ENCODE data around the gene MBNL1. TPM values are rescaled to one million over a fixed set of nuclear protein-coding genes. Genes with fewer than 3 reads are reported as not detected.
"Not testable (repeated sequence)": the region's sequence is repeated elsewhere in the genome, so short reads cannot be mapped to it uniquely, and the experiment has no call there.

The MBNL1 gene
- polyA plus RNA-seq, 1 donor: 57.8 TPM

DNA sequence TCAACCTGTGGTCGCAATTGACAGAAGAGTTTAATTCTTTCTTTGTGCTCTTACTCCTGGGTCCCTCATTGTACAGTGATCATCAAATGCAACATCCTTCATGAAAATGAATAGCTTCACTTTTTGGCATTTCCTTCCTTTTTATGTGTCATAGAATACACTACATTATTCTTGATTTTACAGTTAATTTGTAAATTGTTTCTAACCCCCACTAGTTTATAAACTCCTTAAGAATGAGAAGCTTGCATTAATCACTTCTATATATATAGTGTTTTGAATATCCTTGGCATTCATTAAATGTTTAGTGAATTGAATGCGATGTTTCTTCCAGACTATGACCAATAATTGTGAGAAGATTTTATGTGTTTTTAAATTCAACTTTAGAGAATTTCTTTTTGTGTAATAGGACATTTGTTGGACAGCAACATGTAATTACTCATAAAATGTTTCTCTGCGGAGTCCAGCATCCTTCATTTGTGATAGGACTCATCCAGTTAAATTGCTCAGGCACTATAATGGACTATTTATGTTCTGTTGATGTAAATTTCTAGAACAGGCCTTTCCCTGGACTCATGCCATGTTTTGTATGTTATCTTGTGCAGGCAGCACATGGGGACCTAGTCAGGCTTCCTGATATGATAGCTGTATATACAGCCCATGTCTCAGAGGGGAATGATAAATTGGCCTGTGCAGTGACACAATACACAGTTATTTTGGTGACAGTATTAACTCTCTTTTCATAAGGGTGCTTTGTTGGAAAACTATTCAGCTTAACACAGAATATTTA is 51.3 kb downstream of the MBNL1 start:
- DNase-seq (ENCODE audit: low read depth): no peak

DNA sequence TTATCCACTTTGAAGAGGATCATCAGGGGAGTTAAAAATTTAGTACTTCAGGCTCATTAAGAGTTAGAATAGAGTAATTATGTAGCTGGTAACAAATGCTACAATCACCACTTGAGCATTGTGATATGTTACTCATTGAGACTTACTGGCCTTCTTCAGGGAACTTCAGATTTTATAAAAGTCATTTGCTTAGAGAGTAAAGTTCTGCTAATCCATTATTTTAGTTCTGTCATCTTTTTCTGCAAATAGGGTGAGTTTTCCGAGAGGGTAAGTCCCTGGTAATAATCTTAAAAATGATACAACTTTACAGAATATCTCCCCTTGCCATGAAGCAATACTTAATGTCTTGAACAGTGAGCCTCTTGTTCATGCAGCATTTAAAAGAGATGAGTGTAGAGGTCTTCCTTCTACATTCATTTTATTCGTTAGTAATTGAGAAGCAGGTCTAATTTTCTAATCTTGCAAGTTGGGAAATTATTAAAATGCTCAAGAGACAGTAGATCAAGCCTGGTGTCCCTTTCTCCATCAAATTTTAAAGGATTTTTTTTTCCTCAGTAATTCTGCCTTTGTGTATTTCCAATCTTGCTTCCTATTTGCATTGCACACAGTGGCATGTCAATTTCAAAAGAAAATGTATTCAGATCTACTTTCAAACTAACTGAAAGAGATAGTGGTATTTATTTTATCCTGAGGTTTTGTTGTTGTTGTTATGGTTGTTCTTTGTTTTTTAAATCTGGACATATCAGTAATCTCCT is 52.6 kb downstream of the MBNL1 start:
- DNase-seq (ENCODE audit: low read depth): no peak

DNA sequence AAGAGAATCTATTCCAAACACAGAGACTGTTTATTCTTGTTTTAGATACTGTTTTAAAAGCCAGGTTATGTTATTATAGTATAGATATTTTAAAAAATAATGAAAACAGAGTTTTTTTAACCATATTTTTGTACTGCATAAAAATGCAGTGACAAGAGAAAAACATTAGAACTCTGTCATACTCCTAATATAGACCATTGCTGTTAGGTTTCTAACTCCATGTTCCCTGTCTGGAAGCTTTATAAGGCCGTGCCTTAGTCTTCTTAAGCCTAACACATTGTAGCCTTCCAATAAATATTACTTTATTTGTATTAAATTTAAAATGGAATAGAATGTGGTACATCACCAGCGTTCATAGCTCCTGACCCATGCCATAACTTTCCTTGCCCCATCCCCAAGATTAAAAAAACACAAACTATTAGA is 53.2 kb downstream of the MBNL1 start:
- DNase-seq (ENCODE audit: low read depth): no peak

DNA sequence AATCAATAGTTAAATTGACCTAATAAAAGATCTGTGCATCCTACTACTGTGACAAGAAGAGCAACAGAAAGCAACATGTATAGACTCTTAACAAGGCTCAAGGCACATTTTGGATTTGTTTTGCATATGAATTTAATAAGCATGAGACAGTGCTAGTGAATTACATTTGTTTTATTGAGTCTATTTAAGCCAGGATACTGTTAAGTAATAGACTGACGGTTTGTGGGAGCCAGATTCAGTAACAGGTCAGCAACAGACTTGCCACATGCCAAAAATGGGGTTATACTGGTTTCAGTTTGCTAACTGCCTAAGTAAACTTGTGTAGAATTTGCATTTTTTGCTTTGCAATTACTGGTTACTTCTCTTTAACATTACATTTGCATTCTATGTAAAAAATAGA is 54.0 kb downstream of the MBNL1 start:
- DNase-seq (ENCODE audit: low read depth): no peak

DNA sequence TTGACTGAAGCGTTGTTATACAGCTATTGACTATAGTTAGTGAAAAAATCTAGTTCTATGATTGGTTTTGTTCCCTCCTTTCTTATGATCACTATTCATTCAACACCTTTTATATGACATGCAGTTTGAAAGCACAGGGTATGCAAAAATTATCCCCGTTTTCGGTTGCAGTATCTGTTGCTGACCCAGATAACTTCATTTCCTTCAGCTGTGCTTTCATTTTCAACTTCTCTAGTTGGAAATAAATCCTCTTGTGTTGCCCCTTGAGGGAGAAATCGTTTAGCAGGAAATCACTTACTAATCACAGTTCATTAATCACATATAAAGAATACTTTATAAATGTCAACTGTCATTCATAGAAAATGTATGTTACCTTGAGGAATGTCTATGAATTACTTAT is 55.1 kb downstream of the MBNL1 start:
- DNase-seq (ENCODE audit: low read depth): no peak

DNA sequence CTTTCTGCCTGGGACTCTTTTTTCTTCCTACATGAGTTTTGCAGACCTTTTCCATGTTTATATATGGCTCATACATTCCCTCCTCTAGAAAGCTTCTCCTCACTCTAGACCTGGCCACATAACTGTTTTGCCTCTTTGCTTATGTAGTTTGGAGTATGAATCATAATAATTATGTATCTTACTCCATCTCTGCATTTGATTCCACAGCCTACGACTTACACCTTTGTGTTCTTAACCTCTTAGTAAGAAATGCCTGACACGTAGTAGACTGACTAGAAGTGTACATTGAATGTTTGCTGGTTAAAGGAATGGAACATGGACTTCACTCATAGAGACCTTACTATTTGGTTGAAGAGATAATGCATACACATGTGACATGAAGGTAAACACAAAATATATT is 56.4 kb downstream of the MBNL1 start:
- no peak for DNase-seq (ENCODE audit: low read depth)

DNA sequence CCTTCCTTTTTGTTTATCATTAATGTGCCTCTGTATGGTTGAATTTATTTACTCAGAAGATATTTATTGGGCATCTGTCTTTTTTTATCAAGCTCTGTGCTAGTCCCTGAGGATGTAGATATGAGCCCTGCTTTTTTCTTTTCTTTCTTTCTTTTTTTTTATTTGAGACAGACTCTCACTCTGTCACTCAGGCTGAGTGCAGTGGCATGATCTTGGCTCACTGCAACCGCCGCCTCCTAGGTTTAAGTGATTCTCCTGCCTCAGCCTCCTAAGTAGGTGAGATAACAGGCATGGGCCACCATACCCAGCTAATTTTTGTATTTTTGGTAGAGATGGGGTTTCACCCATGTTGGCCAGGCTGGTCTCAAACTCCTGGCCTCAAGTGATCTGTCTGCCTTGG is 58.5 kb downstream of the MBNL1 start:
- no peak for DNase-seq (ENCODE audit: low read depth)

DNA sequence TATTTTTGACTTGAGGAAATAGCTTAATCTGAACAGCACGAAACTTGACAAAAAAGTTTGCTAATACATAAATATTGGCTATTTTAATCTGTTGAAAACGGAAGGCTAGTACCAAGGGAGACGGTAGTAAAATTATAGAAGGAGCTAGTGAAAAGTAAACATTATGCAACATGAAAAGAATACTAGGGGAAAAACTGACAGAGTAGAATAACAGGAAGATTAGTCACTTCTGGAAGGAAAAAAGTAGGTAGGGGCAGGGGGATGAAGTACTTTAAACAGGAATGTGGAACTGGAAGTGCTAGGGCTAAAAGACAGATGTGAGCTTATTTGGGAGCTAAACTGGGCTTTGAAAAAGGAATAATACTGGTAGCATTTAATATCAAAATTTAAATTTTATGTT is 60.1 kb downstream of the MBNL1 start:
- no peak for DNase-seq (ENCODE audit: low read depth)

DNA sequence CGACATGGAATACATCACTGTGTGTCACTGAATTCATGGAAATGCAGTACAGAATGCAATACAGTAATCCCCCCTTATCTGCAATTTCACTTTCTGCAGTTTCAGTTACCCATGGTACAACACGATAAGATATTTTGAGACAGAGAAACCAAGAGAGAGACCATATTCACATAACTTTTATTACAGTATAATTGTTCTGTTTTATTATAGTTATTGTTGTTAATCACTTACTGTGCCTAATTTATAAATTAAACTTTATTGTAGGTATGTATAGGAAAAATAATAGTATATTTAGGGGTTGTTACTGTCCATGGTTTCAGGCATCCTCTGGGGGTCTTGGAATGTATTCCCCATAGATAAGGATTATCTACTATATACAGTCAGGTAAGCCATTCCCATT is 61.8 kb downstream of the MBNL1 start:
- no peak for DNase-seq (ENCODE audit: low read depth)

DNA sequence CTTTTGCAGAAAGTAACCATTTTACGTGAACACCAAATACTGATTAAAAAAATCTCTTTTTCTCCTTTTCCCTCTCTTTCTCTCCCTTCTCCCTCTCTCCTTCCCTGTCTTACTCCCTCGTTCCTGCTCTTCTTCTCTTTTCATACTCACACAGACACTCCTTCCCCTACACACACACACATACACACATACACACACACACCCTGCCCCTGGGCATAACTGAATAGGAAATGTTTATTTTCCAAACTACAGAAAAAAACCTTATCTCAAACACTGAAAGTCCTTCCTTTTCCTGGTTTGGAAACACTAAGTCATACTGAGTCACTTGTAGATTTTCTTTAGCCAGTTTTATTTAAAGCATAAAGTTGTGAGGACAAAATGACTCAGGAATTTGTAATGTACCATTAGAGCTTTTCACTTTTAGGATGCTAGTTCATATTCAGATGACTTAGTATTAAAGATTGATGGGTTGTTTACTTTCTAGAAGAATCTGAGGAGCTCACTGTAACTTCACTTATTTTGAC is 62.4 kb downstream of the MBNL1 start:
- DNase-seq (ENCODE audit: low read depth): no peak

DNA sequence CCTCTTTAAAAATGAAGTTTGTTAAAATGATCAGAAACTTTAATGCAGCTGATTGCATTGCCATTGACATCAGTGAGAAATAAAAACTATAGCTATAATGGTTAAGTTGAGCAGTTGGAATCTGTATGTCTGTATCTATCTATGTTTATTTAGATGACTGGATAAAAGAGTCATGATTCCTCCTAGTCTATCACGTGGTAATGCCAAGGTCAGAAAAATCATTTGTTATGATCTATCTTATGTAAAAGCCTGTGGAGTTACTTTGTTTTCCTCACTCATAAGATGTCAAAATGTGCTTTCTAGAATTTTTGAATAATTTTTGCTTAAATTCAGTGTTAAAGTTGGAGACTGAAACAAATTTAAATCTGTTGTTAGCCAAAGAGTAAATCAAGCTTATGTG is 63.3 kb downstream of the MBNL1 start:
- DNase-seq (ENCODE audit: low read depth): no peak

DNA sequence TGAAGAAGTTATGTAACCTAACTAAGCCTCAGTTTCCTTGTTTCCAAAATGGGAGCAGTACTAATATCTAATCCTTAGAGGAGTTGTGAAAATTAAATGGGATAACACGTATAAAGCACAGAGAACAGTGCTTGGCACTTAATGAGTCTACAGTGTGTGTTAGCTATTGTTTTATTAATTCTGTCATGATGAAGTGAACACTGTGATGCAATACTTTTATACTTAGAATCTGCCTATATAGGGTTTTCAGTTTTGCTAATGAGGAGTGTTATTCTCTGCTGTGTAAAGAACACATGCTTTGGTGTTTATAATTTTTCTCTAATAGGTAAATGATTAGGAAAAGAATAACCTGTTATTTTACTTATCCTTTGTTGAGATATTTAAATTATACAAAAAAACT is 65.2 kb downstream of the MBNL1 start:
- no peak for DNase-seq (ENCODE audit: low read depth)

DNA sequence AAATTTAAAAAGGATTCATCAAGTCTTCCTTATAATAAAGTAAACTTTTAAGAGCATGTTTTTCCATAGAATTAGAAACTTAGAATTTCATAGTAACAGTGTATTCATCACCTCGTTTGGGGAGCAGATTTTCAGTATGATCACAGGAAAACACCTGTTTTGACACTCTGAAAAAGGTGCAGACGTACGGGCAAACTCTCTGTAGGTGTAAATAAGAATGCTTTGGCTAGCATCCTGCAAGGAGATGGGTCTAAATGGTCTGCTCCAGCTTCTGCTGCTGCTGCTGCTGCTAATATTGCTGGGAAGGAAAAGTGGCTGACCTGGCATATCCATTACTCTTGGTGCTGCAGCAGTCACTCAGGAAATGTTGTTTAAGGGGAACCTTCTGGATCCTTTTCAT is 66.0 kb downstream of the MBNL1 start:
- DNase-seq (ENCODE audit: low read depth): no peak

DNA sequence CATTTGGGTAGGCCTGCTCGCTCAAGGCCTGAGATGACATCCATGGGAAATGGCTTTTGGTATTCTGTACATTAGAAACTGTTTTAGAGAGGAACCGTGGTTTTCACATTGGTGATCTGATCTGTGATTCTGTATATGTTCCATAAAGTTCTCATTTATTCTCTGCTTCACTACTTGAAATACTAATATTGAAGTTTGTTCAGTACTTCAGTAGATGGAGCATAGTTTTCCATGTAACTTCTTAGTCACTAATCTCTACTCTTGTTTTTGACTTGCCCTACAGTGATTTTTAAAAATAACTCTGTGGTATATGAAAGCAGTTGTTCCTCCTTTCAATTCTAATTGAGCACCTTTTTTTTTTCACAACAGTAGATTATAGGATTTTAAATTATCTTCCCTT is 66.5 kb downstream of the MBNL1 start:
- DNase-seq (ENCODE audit: low read depth): no peak

DNA sequence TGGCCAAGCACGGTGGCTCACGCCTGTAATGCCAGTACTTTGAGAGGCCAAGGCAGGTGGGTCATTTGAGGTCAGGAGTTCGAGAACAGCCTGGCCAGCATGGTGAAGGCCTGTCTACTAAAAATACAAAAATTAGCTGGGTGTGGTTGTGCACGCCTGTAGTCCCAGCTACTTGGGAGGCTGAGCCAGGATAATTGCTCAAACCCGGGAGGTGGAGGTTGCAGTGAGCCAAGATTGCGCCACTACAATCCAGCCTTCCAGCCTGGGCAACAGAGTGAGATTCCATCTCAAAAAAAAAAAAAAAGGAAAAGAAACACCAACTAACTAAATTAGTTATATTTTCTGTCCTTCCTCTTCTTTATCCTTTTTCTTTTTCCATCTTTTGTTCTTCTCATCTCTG is 68.6 kb downstream of the MBNL1 start:
- not testable (repeated sequence) for DNase-seq (ENCODE audit: low read depth)

DNA sequence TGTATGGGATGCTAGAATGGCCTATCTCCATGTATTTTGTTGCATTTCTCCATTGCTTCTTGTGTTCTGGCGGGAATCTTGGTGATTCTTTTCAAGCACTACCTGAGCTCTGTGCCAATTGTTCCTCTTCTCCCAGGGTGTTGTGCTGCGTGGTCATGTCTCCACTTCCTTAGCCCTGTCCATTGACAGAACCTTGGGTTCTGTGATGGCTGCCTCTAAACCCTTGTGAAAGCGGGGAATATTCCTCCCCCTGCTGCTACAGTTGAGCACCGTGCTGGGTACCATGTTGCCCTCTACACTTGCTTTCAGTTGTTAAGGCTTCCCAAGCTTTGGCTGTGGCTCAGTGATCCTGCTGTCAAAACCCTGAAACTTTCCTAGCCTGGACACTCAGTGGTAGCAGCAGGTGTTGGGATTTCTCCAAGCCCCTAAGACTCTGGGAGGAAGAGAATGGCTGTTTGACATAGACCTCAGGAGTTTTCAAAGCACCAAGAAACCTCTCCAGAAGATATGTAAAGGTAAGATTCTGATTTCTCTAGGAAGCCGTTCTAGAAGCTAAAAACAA is 69.5 kb downstream of the MBNL1 start:
- DNase-seq (ENCODE audit: low read depth): no peak

DNA sequence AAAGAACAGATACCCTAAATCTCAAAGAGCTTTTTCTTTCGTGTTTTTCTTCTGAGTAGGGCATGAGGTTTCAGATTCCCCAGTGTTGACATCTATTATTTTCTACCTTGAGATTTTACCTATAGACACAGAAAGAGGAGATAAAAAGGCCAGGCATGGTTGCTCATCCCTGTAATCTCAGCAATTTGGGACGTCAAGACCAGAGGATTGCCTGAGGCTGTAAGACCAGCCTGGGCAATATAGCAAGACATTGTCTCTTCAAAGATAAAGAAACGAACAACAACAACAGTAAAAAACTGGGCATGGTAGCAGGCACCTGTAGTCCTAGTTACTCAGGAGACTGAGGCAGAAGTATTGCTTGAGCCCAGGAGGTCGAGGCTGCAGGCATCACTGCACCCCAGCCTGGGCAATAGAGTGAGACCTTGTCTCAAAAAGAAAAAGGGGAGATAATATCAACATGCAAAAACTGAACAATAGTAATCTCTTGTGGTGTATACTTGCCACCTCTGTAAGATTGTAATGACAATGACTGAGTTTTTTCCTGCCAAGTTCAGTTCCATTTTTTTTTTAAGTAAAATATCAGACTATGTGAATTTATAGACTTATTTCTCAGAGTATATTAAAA is 71.3 kb downstream of the MBNL1 start:
- no peak for DNase-seq (ENCODE audit: low read depth)

DNA sequence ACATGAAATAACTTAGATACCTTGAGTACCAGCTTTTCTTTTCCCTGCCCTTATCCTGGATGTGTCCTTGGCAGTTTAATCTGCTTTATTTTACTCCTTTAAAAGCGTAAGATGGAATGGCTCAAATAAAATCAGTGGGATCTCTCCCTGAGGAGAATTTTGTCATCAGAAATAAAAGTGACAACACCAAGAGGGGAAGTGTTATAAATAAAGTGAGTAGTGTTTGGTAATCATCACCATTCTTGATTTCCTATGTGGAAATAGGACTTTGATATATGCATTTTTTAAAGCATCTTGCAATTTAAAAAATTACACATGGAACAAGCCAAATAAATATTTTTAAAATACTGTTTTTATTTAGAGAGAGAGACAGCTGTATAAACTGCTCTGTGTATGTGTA is 76.5 kb downstream of the MBNL1 start:
- DNase-seq (ENCODE audit: low read depth): no peak

DNA sequence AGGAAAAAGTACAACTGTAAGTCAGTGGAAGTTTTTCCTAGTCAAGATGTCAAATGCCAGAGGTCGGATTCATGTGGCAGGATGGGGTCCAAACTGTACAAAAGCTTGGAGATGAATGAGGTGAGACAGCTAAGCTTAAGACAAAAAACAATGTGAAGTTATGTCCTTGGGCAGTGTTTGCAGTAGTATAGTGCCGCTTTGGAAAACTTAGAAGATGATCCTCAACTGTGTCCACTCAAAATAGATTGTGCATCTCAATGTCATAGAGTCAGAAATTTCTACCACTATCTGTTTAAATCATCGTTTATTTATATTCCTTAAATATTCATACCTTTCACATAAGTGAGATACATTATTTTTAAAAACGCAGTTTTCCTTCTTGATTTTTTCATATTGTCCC is 77.3 kb downstream of the MBNL1 start:
- no peak for DNase-seq (ENCODE audit: low read depth)

DNA sequence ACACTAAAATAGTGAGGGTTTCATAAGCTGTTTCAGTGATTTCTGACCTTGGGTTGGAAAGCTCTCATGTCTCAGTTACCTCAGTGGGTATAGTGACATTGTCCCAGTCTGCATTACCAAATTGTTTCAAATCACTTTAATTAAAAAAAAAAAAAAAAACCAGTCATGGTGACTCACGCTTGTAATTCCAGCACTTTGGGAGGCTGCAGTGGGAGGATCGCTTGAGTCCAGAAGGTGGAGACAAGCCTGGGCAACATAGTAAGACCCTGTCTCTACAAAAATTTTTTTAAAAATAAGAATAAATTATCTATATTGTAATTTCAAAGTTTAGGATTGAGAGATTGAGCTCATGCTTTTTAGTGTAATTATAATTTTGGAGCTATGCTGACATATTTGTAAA is 78.0 kb downstream of the MBNL1 start:
- DNase-seq (ENCODE audit: low read depth): no peak

DNA sequence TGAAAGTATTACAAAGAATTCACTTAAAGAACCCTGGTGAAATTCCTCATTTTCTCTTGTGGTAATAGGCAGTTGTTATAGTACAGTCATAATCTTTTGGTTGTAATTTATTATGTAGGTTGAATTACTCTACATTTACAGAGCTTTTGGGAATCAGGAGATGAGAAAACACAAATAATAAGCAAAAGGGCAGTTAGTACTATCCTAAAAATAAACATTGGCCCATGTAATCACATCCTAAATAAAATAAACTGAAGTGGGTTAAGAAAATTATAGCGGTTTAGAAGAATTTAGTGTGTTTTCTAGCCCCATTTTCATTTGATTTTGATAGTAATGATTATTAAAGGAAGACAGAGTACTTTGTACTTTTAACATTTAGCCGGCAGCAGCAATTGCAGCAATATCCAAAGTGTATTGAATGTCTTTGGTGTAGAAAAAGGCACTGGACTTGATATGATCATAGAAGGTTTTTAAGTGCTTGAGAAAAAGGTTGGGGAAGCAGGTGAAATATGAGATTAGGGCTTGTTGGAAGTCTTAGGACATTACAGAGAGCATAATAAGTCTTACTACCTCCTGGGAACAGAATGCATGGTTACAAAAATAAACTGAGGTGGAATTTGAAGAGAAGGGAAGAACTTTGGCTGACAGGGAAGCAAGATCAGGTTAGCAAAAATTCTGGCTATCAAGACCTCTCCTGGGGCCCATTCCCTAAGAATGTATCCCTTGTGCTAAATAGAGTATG is 79.9 kb downstream of the MBNL1 start:
- no peak for DNase-seq (ENCODE audit: low read depth)

DNA sequence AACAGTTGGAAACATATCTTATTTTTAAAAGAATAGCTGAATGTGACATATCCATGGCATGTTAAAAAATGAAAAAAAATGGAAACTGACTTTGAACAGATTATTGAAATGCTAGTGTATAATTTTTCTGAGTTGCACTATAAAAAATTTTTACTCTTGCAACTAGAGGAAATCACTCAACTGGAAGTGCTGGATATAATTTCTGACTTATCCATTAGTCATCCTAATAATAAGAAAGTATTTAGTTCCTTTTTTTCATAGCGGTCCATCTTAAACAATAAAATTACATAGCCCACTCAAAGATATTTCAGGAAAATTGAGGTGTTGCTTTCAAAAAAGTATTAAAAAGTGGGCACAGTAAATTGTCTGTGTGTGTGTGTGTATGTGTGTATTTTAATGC is 80.7 kb downstream of the MBNL1 start:
- no peak for DNase-seq (ENCODE audit: low read depth)

All from forelimb muscle (tissue), 1 donor.